Measurements from ENCODE around the gene PRKD2. TPM values are rescaled to one million over a fixed set of nuclear protein-coding genes. Genes with fewer than 3 reads are reported as not detected.
A peak's percentile ranks its signal among the peaks of the same experiment; 100 is the strongest.

Gene PRKD2
- total and polyA plus RNA-seq, 2 experiments from 2014 or later, result 53.8 to 68.0 TPM

- Histone ChIP-seq H3K79me2 (replicated peaks; ENCODE audit: insufficient read depth) (no peaks in the 10 kb centered on the region), H3K4me3 (no peak overlapping the region), H3K36me3 (ENCODE audit: insufficient read depth) (no peaks in the 10 kb centered on the region), H2AFZ (peak overlapping the region; percentile 94), H3K9me2 (ENCODE audit: insufficient read depth) (no peaks in the 10 kb centered on the region), H4K20me1 (replicated peaks; ENCODE audit: insufficient read depth) (no peaks in the 10 kb centered on the region; the same call in 1 of the 2 replicates), H3K4me1 (ENCODE audit: insufficient read depth) (peaks cover 27% of the 10 kb centered on the region), H3K4me2 (peak overlapping the region; percentile 51; the same call in 1 of the 2 replicates), H3K27ac (ENCODE audit: low read depth) (no peak overlapping the region), H3K27me3 (ENCODE audit: insufficient read depth) (peaks cover 37% of the 10 kb centered on the region), H3F3A (replicated peaks; ENCODE audit: low read depth) (0 out of 2 replicates have a peak, but pooled peaks cover 2% of the 10 kb centered on the region)
- H3K4me1 Mint-ChIP-seq, result peaks cover 23% of the 10 kb centered on the region
- TF ChIP-seq ETS1 (IDR thresholded peaks at IDR 0.05) (no peak), EZH2phosphoT487 (IDR thresholded peaks at IDR 0.05; ENCODE audit: unreplicated experiment) (no peak), REST (IDR thresholded peaks at IDR 0.05; ENCODE audit: unreplicated experiment) (no peak), POLR2AphosphoS5 (IDR thresholded peaks at IDR 0.05; ENCODE audit: low read depth) (no peak), ZNF462 (CRISPR knock-in tag; IDR thresholded peaks at IDR 0.05) (no peak), ZNF331 (CRISPR knock-in tag; IDR thresholded peaks at IDR 0.05; ENCODE audit: low read depth) (no peak), STAT1 (IDR thresholded peaks at IDR 0.05; ENCODE audit: unreplicated experiment) (no peak), ZNF114 (CRISPR knock-in tag; IDR thresholded peaks at IDR 0.05) (no peak), NANOG (IDR thresholded peaks at IDR 0.05; ENCODE audit: borderline replicate concordance) (no peak), EZH2 (IDR thresholded peaks at IDR 0.05; ENCODE audit: low read depth, unreplicated experiment) (no peak)
- ATAC-seq, result no peak
- H3K27ac Mint-ChIP-seq, result no peak overlapping the region
- H3K4me3 Mint-ChIP-seq, result no peak overlapping the region
- H3K9me3 Mint-ChIP-seq, result no peaks in the 10 kb centered on the region
- DNase-seq (ENCODE audit: low spot score), result peak; percentile 34
- peaks cover 39% of the 10 kb centered on the region for H3K27me3 Mint-ChIP-seq (ENCODE audit: insufficient read depth, low read depth, poor library complexity)
- no peaks in the 10 kb centered on the region for H3K36me3 Mint-ChIP-seq (ENCODE audit: low read depth)
Measured at GRCh38 chr19:46631481-46631880, 85.4 kb downstream of the PRKD2 start.
